HG03457 (cell line): ENCODE results near the gene URAD.
A peak's percentile ranks its signal among the peaks of the same experiment; 100 is the strongest.
"Not testable (repeated sequence)": the region's sequence is repeated elsewhere in the genome, so short reads cannot be mapped to it uniquely, and the experiment has no call there.

ENCODE experiments used
- ATAC-seq: cut with Tn5 transposase; IDR thresholded peaks from one replicate; pipeline ENCODE4 v1.9.1; 2021; ENCODE audit warnings: moderate number of reproducible peaks; ENCODE audit not compliant: unreplicated experiment

URAD gene, protein sequence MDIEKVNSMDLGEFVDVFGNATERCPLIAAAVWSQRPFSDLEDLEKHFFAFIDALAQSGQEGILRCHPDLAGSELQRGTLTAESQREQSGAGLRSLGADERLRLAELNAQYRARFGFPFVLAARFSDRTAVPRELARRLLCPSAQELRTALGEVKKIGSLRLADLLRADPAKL

DNA sequence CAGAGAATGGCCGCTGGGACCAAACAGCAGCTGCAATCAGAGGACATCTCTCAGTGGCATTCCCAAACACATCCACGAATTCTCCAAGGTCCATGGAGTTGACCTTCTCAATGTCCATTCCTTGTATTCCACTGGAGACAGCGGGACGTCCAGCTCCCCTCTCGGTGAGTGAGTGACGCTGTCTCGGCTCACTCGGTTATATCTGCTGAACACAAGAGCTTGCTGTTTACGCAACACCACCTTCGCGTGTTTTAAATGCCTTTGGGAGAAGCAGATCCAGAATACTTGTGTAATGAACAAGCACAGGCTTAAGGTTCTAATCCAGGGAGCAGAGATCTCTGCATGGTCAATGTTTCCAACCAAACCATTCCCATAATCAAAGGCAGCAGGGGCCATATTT, at the start of gene URAD:
Gene URAD (minus strand): TSS at position 174 of the 400 bp plus-strand sequence. CDS start 56 bp downstream, at position 118.
- no peak for ATAC-seq

DNA sequence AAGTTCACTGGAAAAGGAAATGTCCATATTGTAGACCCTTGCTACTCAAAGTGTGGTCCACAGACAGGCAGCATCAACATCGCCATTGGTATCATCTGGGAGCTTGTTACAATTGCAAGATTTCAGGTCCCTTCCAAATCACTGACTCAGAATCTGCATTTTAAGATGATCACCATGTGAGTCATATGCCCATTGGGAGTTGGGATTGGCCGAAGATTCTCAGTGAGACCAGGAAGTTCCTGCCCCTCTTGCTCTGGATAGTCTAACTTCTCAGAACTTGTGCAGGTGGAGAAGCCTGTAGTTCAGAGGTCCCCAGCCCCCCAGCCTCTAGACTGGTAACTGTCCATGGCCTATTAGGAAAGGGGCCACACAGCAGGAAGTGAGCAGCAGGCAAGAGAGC, 48.9 kb upstream of the URAD start:
- no peak for ATAC-seq

DNA sequence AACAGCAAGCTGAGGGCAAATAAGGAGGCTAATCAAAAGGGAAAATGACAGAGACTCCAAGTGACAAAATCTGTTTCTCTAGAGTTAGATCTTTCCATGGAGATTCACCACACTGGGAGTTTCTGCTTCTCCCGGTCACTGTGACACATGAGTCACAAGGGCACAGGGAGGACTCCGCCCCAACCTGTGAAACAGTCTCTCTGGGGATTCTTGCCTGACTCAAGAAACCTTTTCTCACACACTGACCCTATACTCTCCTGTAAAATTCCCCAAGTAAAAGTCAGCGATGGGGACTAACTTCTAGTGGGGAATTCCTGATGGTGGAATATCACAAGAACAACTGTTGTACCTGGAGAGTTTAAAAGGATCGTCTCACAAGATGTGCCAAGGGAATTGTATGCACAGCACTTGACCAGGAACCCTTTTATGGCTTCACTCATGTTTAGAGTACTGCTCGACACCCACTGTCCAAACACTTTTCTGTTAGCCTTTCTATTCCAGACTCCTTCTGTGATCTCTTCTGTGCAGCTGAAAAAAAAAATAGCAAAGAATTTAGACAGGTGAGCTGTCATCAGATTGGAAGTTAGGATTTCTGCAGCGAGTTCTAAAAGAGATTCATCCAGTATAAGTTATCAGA, 46.8 kb upstream of the URAD start:
- no peak for ATAC-seq

DNA sequence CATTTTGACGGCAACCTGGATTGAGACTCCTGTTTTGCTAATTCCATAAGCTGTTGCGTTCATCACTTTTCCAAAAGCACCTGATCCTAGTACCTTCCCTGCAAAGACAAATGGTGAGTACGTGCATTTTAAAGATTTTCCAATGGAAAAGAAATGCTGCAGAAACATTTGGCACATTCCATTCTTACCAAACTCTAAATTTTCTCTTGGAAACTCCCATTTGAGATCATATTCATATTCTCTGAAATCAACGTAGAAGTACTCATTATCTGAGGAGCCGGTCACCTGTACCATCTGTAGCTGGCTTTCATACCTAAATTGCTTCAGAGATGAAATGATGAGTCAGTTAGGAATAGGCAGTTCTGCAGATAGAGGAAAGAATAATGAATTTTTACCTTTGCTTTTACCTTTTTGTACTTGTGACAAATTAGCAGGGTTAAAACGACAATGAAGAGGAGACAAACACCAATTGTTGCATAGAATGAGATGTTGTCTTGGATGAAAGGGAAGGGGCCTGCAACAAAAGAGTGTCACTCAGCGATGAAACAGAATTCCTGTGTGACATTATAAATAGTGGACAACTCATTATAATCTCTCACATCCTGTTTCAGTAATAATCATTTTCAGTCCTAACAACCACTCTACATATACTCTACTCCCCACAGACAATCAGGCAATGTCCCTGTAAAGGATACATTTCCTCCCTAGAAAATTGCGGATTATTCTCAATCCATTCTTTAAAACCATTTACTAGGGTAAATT, 45.6 kb upstream of the URAD start:
- no peak for ATAC-seq

DNA sequence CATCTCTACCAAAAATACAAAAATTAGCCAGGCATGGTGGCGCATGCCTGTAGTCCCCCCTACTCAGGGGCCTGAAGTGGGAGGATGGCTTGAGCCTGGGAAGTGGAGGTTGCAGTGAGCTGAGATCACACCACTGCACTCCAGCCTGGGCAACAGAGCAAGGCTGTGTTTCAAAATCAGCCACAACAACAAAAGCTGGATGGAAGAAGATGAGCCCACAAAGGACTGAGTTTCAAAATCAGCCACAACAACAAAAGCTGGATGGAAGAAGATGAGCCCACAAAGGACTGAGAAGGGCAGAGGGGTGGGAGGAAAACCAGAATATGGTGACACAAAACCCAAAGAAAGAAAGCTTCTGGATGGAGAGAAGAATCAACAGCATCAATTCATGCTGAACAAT, 43.9 kb upstream of the URAD start:
- ATAC-seq = not testable (repeated sequence)

DNA sequence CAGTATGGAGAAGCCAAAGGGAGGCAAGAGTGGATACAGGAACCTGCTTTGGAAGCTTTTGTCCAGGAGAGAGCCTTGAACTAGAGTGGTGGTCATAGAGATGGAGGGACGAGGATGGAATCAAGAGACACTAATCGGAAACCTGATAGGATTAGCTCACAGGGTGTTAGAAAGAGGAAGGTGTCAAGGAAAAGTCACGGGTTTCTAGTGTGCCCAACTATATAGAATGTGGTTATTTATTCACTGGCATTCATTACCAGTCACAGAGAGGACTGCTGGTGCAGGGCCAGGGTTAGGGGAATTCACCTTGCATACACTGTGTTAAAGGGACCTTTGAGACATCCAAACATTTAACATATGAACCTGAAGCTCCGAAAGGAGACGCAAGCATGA, 43.4 kb upstream of the URAD start:
- ATAC-seq = no peak

DNA sequence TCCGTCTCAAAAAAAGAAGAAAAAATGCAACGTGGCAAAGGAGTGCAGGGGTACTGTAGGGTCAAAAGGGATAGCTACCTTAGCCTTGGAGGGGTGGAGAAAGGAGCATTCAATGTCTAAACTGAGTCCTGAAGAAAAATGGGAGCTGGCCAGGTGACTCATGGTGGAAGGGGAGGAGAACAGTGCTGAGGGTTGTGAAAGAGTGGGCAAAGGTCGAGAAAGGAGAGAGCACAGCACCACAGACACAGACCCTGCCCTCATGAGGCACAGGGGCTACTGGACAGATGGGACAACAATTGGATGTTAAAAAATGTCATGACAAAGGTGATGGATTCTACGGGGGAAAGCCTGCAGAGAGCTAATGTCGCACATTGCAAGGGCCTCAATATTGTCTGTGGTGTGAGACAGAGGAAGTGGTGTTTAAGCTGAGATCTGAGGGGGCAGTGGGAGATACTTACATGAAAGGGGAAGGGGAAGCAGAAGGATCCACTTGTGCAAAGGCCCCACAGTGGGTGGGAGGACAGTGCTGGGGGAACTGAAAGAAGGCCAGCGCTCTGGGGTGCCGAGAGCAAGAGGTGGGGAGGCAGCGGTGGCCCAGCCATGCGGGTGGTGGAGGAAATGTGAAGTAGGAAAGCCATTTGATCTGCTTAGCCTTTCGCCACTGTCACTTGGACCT, 42.9 kb upstream of the URAD start:
- ATAC-seq = no peak

DNA sequence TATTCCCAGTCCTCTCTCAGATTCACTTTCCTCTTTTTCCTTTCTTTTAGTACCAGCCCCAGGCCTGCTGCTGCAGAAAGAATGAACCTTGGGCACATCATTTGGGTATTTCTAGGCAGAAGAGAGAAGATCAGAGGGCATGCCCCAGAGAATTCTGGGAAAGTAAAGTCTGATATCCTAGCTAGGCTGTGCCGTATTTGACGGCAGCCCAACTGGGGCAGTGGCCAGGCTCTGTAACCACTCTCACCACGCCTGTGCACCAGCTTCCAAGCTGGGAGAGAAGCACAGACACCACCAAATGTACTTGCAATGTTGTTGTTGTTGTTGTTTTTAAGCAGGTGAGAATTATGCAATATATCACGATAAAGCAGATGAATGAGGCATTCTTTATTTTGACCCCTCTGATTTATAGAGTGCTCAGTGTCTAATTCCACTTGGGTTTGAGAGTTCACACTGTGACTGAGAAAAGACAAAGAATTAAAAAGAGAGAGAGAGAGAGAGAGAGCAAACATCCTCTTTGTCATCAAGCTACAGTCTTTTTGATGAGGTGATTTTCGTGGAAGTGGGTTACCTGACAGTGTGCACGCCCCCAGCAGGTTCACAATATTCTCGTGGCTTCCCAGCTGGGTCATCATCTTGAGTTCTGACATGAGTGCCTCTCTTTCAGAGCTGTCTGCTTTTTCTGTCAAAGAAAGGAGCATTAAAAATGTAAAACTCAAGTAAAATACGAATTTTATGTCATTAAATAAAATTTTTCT, 39.3 kb upstream of the URAD start:
- ATAC-seq = no peak

DNA sequence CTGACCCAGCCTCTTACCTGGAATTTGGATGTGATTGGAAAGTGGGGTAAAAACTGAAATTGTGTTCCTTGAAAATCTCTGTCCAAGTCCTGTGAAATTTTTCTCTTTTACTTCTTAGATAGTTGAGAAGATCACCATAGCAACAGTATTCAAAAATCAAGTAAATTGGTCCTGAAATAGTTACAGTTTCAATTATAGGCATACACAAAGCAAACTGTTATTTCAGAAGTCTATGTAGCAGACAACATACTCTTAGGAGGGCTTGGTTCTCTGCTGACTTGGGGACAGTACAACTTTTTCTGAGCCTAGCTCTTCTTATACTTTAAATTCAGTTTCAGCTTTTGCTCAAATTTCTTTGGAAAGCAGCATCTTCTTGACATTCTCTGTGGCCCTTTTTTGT, 38.6 kb upstream of the URAD start:
- ATAC-seq = no peak

DNA sequence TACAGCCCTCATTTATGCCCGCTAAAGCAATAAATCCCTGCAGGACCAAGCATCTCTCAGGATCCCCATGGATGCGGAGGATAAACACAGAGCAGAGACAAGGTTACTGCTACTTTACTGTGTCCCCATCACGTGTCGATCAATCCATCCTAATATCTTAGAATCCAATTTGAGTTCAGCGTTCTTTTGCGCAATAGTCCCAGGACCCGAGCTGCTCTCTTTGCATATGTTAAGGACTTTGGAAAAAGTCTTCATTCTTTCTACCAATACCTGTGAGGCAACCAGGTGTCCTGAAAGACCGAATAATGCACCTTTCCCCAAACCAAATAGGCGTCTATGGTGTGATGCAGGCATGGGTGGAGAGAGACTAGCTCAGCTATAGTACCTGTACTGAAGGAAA, 38.0 kb upstream of the URAD start:
- ATAC-seq = no peak

DNA sequence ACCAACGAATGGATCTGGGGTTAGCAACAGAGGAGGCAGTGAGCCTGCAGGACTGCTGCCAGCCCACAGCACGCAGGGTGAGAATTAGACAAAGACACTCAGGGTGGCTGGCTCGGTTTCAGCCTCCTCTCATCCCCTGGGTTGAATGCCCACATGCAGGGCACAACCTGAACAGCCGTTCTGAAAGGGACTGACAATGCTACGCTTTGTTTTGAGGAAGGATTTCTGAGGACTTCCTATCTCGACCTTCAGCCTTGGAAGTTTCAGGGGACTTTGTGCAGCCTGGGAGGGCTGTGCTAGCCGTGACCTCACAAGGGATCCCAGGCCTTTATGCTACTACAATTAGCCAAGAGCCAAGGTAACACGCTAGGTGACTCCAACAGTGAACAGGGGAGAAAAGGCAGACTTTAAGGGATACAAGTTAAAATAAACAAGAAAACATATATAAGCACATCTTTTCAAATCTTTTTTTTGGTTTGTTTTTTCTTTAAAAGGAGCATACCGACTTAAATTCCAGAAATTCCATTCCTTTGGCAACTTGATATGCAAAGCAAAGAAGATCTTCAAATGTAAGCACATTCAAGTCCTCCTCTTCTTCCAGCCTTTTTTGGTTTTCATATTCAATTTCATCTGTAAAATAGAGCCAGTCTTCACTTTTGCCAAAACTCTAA, 34.5 kb upstream of the URAD start:
- no peak for ATAC-seq

DNA sequence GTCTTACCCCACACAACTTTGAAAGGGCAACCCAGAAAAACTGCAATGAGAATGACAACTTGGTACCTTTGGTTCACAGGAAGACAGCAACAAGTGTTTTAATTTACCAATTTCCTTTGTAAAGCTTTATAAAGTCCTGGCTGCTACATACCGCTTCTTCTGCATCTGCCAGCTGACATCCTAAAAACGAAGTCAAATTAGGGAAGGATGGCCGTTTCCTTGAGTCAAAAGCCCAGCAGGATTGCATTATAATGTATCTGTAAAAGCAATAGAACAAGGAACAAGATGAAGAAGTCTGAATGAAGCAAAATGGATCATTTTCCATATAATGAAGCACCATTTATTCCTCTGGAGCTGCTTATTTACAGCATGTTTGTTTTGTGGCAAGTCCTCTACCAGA, 25.8 kb upstream of the URAD start:
- ATAC-seq = no peak

DNA sequence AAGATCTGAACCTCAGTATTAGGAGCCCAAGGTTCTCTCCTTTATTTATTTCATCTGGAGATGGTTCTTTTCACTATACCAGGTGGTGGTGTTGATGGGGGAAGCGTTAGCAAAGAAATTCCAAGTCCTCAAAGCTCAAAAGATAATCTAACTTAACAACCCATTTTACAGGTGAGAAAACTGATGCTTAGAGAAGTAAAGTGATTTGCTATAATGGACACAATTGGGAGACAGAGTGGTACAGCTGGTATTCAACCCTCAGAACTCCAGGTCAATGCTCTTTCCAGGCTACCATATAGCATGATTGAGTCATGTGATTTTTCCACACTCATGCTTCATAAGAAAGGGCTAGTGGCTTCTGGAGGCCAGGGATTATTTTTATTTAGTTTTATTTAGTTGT, 25.0 kb upstream of the URAD start:
- no peak for ATAC-seq

DNA sequence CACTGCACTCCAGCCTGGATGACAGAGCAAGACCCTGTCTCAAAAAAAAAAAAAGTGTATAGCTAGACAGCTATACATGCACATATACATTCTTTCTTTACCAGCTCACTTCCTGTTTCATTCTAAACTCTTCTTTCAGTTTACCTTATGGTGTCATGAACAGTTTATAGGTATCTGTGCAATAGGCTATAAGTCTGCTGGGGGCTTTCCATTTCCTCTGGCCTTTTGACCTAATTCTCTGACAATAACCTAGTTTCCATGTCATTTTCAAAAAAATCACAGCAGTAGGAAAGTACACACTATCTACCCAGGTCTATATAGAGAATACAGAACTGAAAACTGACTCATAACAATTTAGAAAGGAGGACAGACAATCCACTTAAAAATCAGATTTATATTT, 24.4 kb upstream of the URAD start:
- peak; percentile 77 for ATAC-seq

DNA sequence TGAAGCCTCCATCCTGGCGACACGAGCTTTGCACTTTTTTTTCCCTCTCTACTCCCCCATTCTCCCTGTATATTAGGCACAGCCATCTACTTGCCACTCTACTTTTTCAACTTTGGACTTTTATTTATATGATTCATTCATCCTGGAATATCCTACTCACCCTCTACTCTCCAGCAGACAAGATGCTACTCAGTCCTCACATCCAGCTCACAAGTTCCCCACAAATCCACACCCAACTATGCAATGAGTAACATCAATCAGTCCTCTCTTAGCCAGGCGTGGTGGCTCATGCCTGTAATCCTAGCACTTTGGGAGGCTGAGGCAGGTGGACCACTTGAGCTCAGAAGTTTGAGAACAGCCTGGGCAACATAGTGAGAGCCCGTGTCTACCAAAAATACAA, 23.9 kb upstream of the URAD start:
- no peak for ATAC-seq

DNA sequence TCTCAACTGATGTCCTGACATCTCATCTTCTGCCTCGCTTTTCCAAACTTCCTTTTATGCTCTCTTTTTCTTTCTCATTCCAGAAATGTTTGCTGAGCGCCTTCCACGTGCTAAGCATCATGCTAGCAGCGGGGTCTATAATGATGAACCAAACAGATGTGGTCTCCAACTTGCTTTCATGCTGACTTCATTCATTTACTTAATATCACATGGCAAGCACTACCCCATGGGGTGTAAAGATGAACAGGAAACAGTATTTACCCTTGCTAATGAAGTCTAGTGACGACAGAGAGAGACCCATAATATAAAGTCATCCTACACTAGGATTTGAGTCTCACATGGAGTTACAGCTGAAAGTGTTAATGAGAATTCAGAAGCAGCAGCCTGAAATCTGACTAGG, 21.6 kb upstream of the URAD start:
- ATAC-seq = no peak

DNA sequence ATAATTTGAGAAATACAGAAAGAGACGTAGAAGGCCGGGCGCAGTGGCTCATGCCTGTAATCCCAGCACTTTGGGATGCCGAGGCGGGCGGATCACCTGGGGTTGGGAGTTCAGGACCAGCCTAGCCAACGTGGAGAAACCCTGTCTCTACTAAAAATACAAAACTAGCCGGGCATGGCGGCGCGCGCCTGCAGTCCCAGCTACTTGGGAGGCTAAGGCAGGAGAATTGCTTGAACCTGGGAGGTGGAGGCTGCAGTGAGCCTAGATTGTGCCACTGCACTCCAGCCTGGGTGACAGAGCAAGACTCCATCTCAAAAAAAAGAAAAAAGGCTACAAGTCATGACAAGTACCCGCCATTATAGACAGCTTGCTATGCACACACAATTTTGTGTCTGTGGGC, 16.5 kb upstream of the URAD start:
- ATAC-seq = not testable (repeated sequence)

DNA sequence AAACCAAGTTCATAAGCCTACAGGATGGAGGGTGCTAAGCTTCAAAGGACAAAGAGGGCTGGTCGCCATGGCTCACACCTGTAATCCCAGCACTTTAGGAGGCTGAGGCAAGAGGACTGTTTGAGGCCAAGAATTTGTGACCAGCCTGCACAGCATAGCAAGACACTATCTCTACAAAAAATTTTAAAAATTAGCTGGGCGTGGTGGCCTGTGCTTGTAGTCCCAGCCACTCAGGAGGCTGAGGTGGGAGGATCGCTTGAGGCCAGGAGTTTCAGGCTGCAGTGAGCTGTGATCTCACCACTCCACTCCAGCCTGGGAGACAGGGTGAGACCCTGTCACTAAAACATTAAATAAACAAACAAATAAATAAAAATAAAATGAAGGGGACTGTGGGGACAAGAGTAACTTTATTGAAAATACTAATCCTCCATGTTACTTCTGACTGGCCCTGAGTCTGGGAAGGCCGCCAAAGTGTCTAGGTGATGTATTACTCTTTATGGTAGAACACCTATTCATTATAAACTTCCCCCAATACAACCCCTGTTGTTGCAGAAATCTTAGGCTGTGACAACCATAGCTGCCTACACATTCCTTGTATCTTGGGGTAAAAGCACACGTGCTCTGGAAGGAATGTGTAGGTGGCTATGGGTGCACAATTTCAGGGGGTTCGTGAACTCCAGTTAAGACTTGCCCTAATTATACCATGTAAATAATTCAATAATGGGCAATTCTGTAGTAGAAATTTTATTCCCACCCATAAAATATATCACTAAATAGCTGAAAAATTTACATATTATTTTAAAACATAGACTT, 14.6 kb upstream of the URAD start:
- ATAC-seq = no peak

DNA sequence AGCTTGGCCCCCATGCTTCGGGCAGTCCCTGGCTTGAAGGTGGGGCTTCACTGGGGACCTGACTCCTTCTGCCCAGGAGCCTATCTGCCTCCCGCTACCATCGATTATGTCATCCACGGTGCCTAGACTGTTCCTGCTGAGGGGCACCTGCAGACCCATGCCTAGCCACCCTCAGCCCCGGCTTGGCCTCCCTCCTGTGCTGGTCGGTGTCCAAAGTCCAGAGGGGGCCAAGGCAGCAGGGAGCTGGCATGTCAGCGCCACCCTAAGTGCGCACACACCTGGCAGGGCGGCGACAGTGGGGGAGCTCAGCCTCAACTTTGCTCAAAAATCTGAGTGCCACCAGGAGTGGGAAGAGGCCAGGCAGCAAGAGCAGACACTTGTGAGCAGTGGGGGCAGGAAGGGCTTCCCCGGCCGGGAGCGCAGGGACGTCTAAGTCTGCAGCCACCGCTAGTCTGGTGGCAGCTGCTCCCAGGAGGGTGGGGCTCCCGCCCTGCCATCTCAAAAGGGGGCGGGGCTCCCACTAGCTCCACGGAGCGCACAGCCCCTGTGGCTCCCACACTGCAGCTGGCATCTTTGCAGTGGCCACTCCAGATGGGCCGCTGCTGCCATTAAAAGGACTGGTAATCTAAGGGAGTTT, 13.5 kb upstream of the URAD start:
- ATAC-seq = no peak
